ENCODE measurements around the gene MYO15A. TPM values are rescaled to one million over a fixed set of nuclear protein-coding genes. Genes with fewer than 3 reads are reported as not detected.

MYO15A gene
- total RNA-seq, 2 experiments from 2014 or later = 0.98 to 1.4 TPM

- H3K36me3 ChIP-seq (ENCODE audit: insufficient read depth, low read length) = peaks cover 96% of the 10 kb centered on the region
- H3K9me2 ChIP-seq (ENCODE audit: insufficient read depth, low read length) = no peaks in the 10 kb centered on the region
- ChIA-PET POLR2A (interaction anchor here (1.5 kb wide), 1 partner anchor 9 kb away, joined by 6 read pairs; no protein-coding TSS in a partner anchor), CTCF (ENCODE audit: unreplicated experiment) (no interaction called here)
- no TSS peak for BruUV-seq (replicated peaks)
- no peak overlapping the region for H3K27ac ChIP-seq (ENCODE audit: low read depth, low read length, poor library complexity, severe bottlenecking)
- H3K4me2 ChIP-seq (ENCODE audit: low read length) = no peak overlapping the region
- H3K9me3 ChIP-seq (ENCODE audit: low read length) = no peaks in the 10 kb centered on the region
- TF ChIP-seq EZH2phosphoT487 (IDR thresholded peaks at IDR 0.05; ENCODE audit: borderline replicate concordance, low read depth, low read length) = no peak
- TF ChIP-seq, protein P1, sequence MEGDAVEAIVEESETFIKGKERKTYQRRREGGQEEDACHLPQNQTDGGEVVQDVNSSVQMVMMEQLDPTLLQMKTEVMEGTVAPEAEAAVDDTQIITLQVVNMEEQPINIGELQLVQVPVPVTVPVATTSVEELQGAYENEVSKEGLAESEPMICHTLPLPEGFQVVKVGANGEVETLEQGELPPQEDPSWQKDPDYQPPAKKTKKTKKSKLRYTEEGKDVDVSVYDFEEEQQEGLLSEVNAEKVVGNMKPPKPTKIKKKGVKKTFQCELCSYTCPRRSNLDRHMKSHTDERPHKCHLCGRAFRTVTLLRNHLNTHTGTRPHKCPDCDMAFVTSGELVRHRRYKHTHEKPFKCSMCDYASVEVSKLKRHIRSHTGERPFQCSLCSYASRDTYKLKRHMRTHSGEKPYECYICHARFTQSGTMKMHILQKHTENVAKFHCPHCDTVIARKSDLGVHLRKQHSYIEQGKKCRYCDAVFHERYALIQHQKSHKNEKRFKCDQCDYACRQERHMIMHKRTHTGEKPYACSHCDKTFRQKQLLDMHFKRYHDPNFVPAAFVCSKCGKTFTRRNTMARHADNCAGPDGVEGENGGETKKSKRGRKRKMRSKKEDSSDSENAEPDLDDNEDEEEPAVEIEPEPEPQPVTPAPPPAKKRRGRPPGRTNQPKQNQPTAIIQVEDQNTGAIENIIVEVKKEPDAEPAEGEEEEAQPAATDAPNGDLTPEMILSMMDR (conservative IDR thresholded peaks at IDR 0.05; ENCODE audit: low read length) = no peak
- intact Hi-C loops (cut with micrococcal nuclease; ENCODE audit: unreplicated experiment) = no loop called here
- no peaks in the 10 kb centered on the region for H3K4me1 ChIP-seq (ENCODE audit: insufficient read depth, low read length, poor library complexity, severe bottlenecking)
- no peak for DNase-seq (ENCODE audit: low spot score)
- H4K20me1 ChIP-seq (ENCODE audit: insufficient read depth, low read length) = peaks cover 8% of the 10 kb centered on the region; the same call in 1 of the 2 replicates
- H2AFZ ChIP-seq (ENCODE audit: low read length) = no peak overlapping the region
- peaks cover 54% of the 10 kb centered on the region for H3K79me2 ChIP-seq (ENCODE audit: insufficient read depth, low read depth, low read length)
- no peak overlapping the region for H3K4me3 ChIP-seq (ENCODE audit: low read depth, low read length, poor library complexity, severe bottlenecking)
These were observed 85.8 kb downstream of the MYO15A start for GRCh38 chr17:18194394-18194793.

GRCh38 chr17:18194804-18195203 lies 86.2 kb downstream of the MYO15A start:
- TF ChIP-seq, protein P1 (conservative IDR thresholded peaks at IDR 0.05; ENCODE audit: low read length) = no peak
- no peak for TF ChIP-seq EZH2phosphoT487 (IDR thresholded peaks at IDR 0.05; ENCODE audit: borderline replicate concordance, low read depth, low read length)
- no TSS peak for BruUV-seq (replicated peaks)
- Histone ChIP-seq H3K4me1 (ENCODE audit: insufficient read depth, low read length, poor library complexity, severe bottlenecking) (no peaks in the 10 kb centered on the region), H3K4me3 (ENCODE audit: low read depth, low read length, poor library complexity, severe bottlenecking) (no peak overlapping the region), H3K9me2 (ENCODE audit: insufficient read depth, low read length) (no peaks in the 10 kb centered on the region), H3K79me2 (ENCODE audit: insufficient read depth, low read depth, low read length) (peaks cover 50% of the 10 kb centered on the region), H3K9me3 (ENCODE audit: low read length) (no peaks in the 10 kb centered on the region), H2AFZ (ENCODE audit: low read length) (no peak overlapping the region), H3K4me2 (ENCODE audit: low read length) (no peak overlapping the region), H4K20me1 (ENCODE audit: insufficient read depth, low read length) (peaks cover 8% of the 10 kb centered on the region; the same call in 1 of the 2 replicates), H3K36me3 (ENCODE audit: insufficient read depth, low read length) (peaks cover 95% of the 10 kb centered on the region), H3K27ac (ENCODE audit: low read depth, low read length, poor library complexity, severe bottlenecking) (no peak overlapping the region)
- no peak for DNase-seq (ENCODE audit: low spot score)
- intact Hi-C loops (cut with micrococcal nuclease; ENCODE audit: unreplicated experiment) = no loop called here
- POLR2A ChIA-PET = interaction anchor here (1.5 kb wide), 1 partner anchor 8 kb away, joined by 6 read pairs; no protein-coding TSS in a partner anchor
- CTCF ChIA-PET (ENCODE audit: unreplicated experiment) = no interaction called here

DNA sequence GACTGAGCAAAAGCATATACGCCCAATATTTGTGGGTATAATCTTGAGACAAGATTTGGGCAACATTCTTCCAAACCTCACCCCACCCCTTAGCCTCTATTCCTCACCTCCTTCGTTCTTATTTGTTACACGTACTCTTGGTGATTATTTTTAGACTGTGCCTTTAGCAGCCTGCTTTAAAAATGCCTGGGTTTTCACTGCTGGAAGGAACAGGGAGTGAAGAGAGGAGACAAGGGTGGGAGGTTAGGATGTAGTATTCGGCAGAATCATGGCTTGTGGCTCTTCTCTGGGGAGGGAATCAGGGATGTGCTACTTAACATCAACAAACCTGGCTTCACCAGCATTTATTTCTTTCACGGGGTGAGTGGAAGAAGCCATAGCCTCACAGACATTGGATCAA lies 86.7 kb downstream of the MYO15A start:
- H3K4me3 ChIP-seq (ENCODE audit: low read depth, low read length, poor library complexity, severe bottlenecking) = no peak overlapping the region
- H3K9me2 ChIP-seq (ENCODE audit: insufficient read depth, low read length) = no peaks in the 10 kb centered on the region
- TF ChIP-seq, protein P1 (conservative IDR thresholded peaks at IDR 0.05; ENCODE audit: low read length) = no peak
- no peak for TF ChIP-seq EZH2phosphoT487 (IDR thresholded peaks at IDR 0.05; ENCODE audit: borderline replicate concordance, low read depth, low read length)
- BruUV-seq (replicated peaks) = no TSS peak
- H4K20me1 ChIP-seq (ENCODE audit: insufficient read depth, low read length) = peaks cover 8% of the 10 kb centered on the region; the same call in 1 of the 2 replicates
- peaks cover 46% of the 10 kb centered on the region for H3K79me2 ChIP-seq (ENCODE audit: insufficient read depth, low read depth, low read length)
- ChIA-PET POLR2A (no interaction called here), CTCF (ENCODE audit: unreplicated experiment) (no interaction called here)
- no peaks in the 10 kb centered on the region for H3K9me3 ChIP-seq (ENCODE audit: low read length)
- H3K4me1 ChIP-seq (ENCODE audit: insufficient read depth, low read length, poor library complexity, severe bottlenecking) = no peaks in the 10 kb centered on the region
- H3K36me3 ChIP-seq (ENCODE audit: insufficient read depth, low read length) = peaks cover 93% of the 10 kb centered on the region
- H2AFZ ChIP-seq (ENCODE audit: low read length) = no peak overlapping the region
- no peak overlapping the region for H3K27ac ChIP-seq (ENCODE audit: low read depth, low read length, poor library complexity, severe bottlenecking)
- no peak for DNase-seq (ENCODE audit: low spot score)
- H3K4me2 ChIP-seq (ENCODE audit: low read length) = no peak overlapping the region
- intact Hi-C loops (cut with micrococcal nuclease; ENCODE audit: unreplicated experiment) = no loop called here
